Breast epithelium (tissue), 3 donors: ENCODE results near the gene RASAL3.

Experiments
- CTCF ChIP-seq, 3 donors: fragments of 450-650 bp; IDR thresholded peaks; one replicate each; pipeline ENCODE4 v1.5.1; 2016 to 2017; ENCODE audit warnings: antibody characterized with exemption in 3 of 3, mild to moderate bottlenecking in 3 of 3, moderate library complexity in 3 of 3
- POLR2A ChIP-seq: fragments of 450-650 bp; IDR thresholded peaks from one replicate; pipeline ENCODE4 v1.6.1; 2016; ENCODE audit warnings: antibody characterized with exemption, mild to moderate bottlenecking, moderate library complexity
- POLR2AphosphoS5 ChIP-seq, 3 donors: sonication (generic); formaldehyde crosslinking; IDR thresholded peaks; one replicate each; pipeline ENCODE4 v1.6.1; 2017; ENCODE audit warnings: antibody characterized with exemption in 3 of 3

DNA sequence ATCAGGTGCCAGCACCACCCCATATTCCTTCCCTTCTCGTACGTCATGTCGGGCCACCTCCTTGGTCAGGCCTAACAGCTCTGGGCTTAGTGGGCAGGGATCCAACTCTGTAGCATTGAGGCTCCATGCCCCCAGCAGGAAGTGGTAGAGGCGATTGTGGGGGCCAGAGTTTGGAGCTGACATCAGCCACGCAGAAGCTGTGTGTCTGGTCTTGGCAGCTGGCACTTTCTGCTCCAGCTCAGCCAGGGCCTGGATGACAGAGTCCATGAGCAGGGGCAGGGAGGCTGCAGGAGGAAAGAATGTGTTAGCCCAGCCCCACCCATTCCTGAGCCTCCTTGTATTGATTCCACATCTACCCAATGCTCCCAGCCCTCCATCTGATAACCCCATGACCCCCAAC is 12.0 kb upstream of the RASAL3 start:
- TF ChIP-seq POLR2AphosphoS5 (IDR thresholded peaks at IDR 0.05) (no peak), CTCF (IDR thresholded peaks at IDR 0.05) (no peak), POLR2A (no peak)
